ENCODE results near the gene ACADS.

DNA sequence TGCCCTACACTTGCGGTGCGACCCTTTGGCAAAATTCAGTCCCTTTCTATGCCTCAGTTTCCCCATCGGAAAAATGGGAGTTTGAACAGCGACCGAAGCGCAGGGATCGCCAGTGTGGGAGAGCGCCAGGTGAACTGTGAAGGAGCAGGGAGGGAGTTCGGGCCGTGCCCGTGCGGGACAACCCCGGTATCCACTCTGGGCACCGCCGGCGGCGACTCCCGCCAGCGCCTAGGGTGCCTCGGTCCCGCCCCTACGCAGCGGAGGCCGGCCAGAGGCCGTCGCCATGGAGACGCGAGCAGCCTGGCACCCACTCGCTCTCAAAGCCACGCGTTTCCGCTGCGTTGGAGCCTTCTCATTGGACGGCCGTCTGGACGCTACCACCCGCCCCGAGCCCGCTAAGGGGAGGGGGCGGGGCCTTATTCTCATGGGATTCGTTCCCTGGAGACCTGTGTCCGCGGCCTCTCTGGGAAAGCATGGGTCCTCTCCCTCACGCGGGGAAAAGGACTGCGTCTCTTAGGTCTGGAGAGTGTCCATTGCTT lies 39.4 kb upstream of the ACADS start:
- TF ChIP-seq, protein P1, sequence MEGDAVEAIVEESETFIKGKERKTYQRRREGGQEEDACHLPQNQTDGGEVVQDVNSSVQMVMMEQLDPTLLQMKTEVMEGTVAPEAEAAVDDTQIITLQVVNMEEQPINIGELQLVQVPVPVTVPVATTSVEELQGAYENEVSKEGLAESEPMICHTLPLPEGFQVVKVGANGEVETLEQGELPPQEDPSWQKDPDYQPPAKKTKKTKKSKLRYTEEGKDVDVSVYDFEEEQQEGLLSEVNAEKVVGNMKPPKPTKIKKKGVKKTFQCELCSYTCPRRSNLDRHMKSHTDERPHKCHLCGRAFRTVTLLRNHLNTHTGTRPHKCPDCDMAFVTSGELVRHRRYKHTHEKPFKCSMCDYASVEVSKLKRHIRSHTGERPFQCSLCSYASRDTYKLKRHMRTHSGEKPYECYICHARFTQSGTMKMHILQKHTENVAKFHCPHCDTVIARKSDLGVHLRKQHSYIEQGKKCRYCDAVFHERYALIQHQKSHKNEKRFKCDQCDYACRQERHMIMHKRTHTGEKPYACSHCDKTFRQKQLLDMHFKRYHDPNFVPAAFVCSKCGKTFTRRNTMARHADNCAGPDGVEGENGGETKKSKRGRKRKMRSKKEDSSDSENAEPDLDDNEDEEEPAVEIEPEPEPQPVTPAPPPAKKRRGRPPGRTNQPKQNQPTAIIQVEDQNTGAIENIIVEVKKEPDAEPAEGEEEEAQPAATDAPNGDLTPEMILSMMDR (tag by site-specific recombination; IDR thresholded peaks at IDR 0.05), result no peak
- TF ChIP-seq, protein P2, sequence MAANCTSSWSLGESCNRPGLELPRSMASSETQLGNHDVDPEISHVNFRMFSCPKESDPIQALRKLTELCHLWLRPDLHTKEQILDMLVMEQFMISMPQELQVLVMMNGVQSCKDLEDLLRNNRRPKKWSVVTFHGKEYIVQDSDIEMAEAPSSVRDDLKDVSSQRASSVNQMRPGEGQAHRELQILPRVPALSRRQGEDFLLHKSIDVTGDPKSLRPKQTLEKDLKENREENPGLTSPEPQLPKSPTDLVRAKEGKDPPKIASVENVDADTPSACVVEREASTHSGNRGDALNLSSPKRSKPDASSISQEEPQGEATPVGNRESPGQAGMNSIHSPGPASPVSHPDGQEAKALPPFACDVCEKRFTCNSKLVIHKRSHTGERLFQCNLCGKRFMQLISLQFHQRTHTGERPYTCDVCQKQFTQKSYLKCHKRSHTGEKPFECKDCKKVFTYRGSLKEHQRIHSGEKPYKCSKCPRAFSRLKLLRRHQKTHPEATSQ (tag by site-specific recombination; IDR thresholded peaks at IDR 0.05), result peak; percentile 26; the same call in 1 of the 2 replicates
- no peak for TF ChIP-seq ZNF596 (tag by site-specific recombination; IDR thresholded peaks at IDR 0.05)
- no peak for TF ChIP-seq PRDM1 (tag by site-specific recombination; IDR thresholded peaks at IDR 0.05)
- TF ChIP-seq, protein P3, sequence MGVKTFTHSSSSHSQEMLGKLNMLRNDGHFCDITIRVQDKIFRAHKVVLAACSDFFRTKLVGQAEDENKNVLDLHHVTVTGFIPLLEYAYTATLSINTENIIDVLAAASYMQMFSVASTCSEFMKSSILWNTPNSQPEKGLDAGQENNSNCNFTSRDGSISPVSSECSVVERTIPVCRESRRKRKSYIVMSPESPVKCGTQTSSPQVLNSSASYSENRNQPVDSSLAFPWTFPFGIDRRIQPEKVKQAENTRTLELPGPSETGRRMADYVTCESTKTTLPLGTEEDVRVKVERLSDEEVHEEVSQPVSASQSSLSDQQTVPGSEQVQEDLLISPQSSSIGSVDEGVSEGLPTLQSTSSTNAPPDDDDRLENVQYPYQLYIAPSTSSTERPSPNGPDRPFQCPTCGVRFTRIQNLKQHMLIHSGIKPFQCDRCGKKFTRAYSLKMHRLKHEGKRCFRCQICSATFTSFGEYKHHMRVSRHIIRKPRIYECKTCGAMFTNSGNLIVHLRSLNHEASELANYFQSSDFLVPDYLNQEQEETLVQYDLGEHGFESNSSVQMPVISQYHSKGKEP (tag by site-specific recombination; IDR thresholded peaks at IDR 0.05), result no peak
- TF ChIP-seq TCF7L2 (IDR thresholded peaks at IDR 0.05; ENCODE audit: borderline replicate concordance, low read depth, low read length), result no peak
- TF ChIP-seq ZNF121 (tag by site-specific recombination; IDR thresholded peaks at IDR 0.05), result no peak
- TF ChIP-seq ZNF302 (tag by site-specific recombination; IDR thresholded peaks at IDR 0.05; ENCODE audit: low read depth), result no peak
- no peak for TF ChIP-seq OVOL3 (tag by site-specific recombination; IDR thresholded peaks at IDR 0.05)
- no peak for TF ChIP-seq ZNF658 (tag by site-specific recombination; IDR thresholded peaks at IDR 0.05)
- no peak for TF ChIP-seq ZNF792 (tag by site-specific recombination; IDR thresholded peaks at IDR 0.05)
- peak; percentile 30; the same call in 1 of the 2 replicates for TF ChIP-seq ZBTB7A (tag by site-specific recombination; IDR thresholded peaks at IDR 0.05; ENCODE audit: low read depth)
- TF ChIP-seq ZBTB8A (tag by site-specific recombination; IDR thresholded peaks at IDR 0.05), result no peak
- TF ChIP-seq, protein P4, sequence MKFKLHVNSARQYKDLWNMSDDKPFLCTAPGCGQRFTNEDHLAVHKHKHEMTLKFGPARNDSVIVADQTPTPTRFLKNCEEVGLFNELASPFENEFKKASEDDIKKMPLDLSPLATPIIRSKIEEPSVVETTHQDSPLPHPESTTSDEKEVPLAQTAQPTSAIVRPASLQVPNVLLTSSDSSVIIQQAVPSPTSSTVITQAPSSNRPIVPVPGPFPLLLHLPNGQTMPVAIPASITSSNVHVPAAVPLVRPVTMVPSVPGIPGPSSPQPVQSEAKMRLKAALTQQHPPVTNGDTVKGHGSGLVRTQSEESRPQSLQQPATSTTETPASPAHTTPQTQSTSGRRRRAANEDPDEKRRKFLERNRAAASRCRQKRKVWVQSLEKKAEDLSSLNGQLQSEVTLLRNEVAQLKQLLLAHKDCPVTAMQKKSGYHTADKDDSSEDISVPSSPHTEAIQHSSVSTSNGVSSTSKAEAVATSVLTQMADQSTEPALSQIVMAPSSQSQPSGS (tag by site-specific recombination; IDR thresholded peaks at IDR 0.05; ENCODE audit: low read depth), result no peak

Measured in HEK293 (cell line).